GM18502 (cell line): ENCODE measurements around the gene ARHGAP22.

Experiments used
- ATAC-seq: cut with Tn5 transposase; IDR thresholded peaks from one replicate; pipeline ENCODE4 v1.9.1; 2021; ENCODE audit warnings: mild to moderate bottlenecking; ENCODE audit not compliant: unreplicated experiment, poor library complexity

The ARHGAP22 gene

DNA sequence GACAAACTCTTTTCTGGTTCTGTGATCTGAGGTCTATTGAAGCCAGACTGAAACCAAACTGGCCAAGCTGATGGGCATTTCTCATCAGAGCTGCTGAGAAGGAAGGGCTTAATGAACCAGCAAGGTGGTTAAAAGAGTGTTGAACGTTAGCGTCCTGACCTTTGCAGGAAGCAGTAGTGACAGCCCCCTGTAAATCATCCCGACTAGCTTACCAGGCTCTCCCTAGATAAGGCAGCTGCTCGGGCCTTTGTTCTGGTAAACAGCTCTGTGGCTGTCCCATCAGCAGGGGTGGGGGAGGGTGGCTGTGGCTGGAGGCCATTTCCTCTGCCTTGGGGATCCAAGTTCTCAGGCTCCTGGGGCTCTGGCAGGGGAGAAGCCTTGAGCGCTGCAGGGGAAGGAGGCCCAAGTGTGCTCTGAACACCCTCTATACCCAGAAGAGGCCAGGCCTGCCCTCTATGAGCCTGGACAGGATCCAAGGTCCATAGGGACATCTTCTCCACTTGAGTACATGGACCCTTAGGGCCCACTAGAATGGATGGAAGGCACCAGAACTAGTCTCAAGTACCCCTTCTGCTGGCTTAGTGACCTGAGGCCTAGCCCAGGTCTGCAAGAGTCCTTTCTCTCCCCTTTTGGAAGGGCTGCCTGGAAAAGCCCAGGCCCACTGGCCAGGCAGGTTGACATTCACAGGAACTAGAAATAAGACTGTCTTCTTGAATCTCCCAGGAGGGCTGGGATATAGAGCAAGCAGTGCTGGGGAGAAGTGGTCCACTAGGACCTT, 134.6 kb downstream of the ARHGAP22 start:
- no peak for ATAC-seq

DNA sequence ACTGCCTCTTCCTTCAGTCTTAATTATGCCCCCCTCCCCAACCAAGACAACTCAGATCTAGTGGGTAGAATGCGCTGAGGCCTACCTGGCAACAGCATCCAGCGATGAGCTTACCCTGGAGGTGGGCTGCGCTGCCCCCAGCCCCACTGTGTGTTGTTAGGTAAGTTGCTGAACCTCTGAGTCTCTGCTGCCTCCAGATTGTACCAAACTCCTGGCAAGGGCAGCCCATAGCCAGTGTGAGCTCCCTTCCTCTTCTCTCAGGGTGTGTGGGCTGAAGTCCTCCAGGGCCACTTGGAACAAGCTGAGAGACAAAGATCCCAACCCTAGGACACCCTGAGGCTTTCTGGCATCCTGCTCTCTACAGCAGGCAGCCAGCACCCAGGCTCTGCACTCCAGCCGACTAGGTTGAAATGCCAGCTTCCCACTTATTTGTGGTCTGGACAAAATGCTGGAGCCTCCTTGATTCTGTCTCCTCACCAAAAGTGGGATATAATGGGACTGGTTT, 135.3 kb downstream of the ARHGAP22 start:
- ATAC-seq: no peak

DNA sequence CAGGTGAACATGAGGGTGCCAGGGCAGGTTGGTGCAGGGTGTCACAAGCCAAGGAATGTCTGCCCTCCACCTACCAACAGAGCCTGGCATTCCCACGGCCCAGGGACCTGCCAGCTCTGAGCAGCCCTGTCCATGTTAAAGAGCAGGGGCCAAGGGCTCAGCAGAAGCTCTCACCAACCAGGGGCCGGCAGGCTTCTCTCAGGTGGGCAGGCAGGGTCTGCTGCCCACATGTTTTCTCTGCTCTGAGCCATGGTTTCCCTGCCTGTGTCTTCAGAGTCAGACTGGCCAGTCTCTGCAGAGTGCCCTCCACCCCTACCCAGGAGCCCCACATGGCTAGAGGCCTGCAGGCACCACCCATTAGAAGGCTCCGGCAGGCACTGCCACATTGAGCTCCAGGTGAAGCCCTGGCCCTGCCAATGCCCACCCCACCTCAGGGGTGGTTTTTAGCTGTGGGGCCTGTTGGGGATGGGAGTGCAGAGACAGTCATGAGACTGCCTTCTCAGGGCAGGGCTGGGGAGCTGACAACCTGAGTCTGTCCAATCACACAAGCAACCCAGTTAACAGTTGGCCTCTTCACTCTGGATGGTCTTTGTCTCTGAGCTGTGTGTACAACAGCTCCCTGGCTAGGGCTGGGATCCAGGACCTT, 135.9 kb downstream of the ARHGAP22 start:
- ATAC-seq: no peak

- ATAC-seq: no peak
Measured at GRCh38 chr10:48468130-48468790, 136.6 kb downstream of the ARHGAP22 start.

DNA sequence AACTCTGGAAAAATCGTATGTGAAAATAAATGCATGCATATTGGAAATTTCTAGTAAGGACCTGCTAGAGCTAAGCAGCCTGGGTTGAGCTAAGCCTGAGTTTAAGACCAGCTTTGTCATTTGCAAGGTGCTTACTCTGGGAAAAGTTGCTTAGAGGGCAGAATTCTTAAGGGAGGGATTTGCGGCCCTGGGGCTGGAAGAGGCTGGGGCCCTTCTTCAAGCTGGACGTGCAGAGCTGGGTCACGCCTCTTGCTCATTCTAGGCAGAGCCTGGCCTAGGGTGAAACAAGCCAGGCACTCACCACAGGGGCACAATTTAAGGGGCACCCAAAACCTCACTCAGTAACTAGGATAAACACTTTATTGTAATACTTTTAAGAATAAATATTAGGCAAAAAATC, 137.2 kb downstream of the ARHGAP22 start:
- ATAC-seq: no peak

GRCh38 chr10:48466611-48467240, 138.1 kb downstream of the ARHGAP22 start:
- no peak for ATAC-seq

- ATAC-seq: no peak
Measured at GRCh38 chr10:48465860-48466521, 138.9 kb downstream of the ARHGAP22 start.

- no peak for ATAC-seq
Measured at GRCh38 chr10:48464871-48465736, 139.8 kb downstream of the ARHGAP22 start.

DNA sequence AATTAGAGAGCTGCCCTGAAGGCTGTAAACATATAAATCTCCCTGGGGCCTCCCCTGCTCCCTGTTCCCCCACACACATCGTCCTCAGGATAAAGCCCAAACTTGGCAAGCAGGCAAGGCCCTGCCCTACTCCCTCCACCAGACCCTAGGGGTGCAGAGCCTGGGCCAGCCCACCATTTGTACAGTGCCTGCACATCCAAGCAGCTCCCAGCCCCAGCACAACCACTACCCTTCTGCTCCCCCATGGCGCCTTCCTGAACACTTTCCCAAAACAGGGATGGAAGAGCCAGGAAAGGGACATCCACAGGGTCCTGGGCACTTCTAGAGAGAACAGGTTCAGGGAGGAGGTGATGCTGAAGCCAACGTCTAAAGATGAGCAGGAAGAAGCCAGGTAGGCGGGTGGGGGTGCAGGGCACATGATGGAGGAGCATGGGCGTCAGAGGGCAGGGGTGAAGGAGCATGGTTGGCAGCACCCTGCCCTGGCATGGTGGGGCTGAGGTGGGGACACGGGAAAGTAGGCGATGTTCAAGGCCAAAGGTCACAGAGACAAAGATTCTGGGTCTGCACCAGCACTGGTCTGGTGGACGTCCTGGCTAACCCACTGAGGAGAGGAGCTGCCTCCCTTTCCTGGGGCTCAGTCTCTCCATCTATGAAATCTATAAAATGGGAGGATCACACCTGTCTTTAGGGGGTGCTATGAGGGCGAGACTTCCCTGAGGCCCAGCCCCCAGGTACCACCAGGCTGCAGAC, 140.6 kb downstream of the ARHGAP22 start:
- ATAC-seq: no peak

- ATAC-seq: no peak
Measured at GRCh38 chr10:48463318-48464003, 141.4 kb downstream of the ARHGAP22 start.

DNA sequence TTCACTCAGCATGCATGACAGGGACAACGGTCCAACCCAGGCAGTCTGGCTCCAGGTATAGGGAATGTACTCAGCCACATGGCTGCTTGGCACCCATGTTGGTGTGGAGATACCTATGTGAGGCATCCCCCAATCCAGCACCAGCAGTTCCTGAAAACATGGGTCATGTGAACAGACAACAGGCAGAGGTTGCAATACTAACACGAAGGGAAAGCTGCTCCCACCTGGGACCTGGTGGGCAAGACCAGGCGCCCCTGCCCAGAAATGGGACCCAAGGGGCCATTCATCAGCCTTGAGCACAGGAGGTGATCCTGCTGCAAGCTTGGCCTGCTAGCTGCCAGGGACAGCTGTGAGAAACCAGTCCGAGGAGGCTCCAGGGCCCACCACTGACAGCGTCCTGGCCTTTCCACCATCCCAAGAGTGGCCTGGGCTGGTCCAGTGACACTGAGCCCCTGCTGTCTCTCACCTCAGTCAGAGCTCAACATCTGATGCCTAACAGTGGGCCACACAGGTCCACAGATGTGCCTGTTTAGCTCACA, 142.3 kb downstream of the ARHGAP22 start:
- no peak for ATAC-seq

- ATAC-seq: no peak
Measured at GRCh38 chr10:48461623-48462481, 143.0 kb downstream of the ARHGAP22 start.

GRCh38 chr10:48460182-48460581, 144.7 kb downstream of the ARHGAP22 start:
- ATAC-seq: no peak

GRCh38 chr10:48459270-48460150, 145.4 kb downstream of the ARHGAP22 start:
- ATAC-seq: no peak

GRCh38 chr10:48458662-48459048, 146.2 kb downstream of the ARHGAP22 start:
- ATAC-seq: no peak
